ENCODE data around the gene FNDC11.

FNDC11 gene

DNA sequence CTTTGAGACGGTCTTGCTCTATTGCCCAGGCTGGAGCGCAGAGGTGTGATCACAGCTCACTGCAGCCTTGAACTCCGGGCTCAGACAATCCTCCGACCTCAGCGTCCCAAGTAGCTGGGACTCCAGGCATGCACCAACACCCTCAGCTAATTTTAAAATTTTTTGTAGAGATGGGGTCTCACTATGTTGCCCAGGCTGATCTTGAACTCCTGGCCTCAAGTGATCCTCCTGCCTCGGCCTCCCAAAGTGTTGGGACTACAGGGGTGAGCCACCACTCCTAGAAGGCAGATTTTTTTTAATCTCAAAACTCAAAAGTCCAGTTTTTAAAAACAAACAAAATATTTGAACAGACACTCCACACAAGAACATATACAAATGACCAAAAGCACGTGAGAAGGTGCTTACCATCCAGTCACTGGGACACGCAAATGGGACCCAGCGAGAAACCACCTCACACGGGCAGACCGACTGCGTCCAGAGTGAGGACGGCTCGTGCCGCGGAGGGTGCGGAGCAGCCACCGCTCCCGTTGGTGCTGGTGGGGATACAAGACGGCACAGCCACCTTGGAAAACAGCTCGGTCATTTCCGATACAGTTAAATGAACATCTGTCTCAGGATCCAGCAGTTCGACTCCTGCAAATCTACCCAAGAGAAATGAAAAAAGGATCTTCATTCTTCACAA, 28.6 kb downstream of the FNDC11 start:
- DNase-seq = no peak

DNA sequence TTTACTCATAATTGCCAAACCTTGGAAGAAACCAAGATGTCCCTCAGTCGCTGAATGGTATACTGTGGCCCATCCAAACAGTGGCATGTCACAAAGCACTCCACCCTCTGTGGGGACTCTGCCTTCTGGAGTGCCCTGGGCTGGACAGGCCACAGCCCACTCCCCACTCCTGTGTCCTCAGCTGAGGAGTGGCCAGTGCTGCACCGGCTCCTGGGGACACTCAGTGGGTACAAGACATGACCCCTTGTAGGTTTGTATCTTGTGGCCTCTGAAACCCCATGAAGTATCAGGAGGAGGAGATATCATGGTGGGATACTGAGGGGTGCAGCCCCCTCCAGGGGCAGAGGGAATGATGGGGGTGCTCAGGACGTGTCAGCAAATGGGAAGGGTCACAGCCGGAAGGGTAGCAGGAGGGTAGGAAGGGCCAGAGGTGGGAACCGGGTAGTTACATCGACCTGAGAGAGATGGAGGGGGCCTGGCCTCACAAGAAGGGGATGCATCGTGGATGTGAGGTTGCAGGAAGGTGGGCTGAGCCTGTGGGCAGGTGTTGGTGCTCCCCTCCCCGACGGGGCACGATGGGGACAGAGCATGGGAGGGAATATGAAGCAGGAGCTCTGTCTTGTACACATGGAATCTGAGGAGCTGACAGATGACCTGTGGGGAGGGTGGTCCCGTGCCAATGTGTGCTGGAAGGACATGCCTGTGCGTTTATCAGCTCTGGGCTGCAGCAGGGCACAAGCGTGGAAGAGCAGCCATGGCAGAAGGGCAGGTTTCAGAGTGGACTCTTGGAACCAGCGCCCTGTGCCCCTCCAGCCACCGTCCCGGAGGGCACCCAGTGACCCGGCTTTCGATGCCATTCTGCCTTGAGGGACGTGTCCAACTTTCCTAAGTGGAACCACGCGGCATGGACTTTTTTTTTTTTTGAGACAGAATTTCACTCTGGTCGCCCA, 31.9 kb downstream of the FNDC11 start:
- DNase-seq = no peak

DNA sequence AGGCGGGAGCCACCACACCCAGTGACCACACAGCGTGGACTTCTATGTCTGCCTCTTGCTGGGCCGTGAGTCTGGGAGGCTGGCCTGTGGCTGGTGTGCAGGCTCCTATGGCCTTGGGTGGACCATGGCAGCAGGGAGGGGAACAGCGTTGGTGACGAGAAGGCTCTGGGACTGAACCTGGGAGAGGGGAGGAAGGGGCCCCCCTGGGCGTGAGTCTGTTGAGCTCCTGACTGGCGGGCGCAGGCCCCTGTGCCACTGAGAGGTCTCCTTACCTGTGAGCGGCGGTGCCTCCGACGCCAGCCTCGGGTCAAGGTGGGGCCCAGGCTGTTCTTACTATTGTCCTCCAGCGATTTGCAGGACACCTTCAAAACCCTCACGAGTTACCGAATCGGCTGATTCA, 32.8 kb downstream of the FNDC11 start:
- DNase-seq = no peak

DNA sequence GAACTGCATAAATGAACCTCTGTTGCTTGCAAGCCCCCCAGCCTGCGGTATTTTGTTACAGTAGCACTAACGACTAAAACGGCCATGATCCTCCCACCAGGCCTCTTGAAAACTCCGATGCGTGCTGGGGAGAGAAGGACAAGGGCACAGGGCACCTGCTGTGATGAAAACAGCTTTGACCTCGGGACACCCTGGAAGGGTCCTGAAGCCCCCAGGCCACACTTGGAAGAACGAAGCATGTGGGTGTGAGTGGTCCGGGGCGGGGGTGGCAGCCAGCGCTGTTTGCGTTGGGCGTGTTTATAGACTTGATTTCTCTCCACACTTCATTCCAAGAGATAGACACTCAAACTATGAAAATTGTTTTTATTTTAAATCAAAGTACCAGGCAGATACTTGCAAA, 33.3 kb downstream of the FNDC11 start:
- no peak for DNase-seq

DNA sequence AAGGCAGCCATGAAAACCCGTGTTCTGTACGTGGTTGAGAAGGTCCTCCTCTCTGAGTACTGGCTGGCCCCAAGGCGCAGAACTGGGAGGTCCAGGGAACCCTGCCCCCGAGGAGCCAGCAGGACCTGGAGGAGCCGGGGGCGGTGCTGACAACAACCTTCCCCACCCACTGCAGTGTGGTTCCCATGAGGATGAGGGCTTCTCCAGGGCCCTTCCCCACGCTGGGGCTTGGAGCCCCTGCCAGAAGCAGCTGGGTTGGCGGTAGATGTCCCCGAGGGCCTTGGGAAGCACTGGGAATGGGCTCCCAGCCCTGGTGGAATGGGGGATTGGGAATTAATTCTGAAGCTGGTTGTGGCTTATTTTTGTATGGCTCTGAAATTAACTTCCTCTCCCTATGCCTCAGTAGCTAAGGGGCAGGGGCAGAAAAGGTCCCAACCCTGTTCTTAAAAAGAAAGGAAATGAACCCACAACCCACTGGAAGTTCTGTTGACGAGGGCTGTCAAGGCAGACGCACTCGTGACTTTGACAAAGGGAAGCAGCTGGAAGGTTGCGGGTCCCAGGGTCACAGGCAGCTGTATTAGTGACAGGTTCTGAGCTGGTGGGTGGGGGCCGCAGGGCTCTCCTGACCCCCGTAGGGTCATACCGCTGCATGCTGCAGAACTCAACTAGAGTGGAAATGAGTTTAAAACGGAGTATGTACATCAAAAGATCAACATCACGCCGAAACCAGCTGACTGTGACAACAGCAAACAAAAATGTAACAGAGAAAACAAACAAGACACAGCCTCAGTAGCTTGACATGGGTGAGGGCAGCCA, 34.0 kb downstream of the FNDC11 start:
- no peak for DNase-seq

DNA sequence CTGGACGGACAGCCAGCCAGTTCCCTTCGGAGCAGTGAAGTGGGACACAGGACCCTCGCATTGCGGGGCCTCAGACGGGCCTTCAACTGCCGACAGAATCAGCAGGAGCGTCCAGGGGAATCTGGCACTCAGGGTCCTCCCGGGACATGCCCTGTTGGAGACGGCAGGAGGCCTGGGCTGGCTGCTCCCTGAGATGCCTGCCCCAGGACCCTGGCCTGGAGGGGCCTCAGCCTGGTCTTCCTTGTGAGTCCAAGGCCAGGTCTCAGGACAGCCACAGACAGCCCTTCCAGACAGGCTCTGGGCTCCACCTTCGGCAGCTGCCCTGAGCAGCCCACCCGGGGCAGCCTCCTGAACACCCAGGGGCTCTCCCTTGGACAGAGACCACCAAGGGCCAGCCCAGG, 34.7 kb downstream of the FNDC11 start:
- no peak for DNase-seq

DNA sequence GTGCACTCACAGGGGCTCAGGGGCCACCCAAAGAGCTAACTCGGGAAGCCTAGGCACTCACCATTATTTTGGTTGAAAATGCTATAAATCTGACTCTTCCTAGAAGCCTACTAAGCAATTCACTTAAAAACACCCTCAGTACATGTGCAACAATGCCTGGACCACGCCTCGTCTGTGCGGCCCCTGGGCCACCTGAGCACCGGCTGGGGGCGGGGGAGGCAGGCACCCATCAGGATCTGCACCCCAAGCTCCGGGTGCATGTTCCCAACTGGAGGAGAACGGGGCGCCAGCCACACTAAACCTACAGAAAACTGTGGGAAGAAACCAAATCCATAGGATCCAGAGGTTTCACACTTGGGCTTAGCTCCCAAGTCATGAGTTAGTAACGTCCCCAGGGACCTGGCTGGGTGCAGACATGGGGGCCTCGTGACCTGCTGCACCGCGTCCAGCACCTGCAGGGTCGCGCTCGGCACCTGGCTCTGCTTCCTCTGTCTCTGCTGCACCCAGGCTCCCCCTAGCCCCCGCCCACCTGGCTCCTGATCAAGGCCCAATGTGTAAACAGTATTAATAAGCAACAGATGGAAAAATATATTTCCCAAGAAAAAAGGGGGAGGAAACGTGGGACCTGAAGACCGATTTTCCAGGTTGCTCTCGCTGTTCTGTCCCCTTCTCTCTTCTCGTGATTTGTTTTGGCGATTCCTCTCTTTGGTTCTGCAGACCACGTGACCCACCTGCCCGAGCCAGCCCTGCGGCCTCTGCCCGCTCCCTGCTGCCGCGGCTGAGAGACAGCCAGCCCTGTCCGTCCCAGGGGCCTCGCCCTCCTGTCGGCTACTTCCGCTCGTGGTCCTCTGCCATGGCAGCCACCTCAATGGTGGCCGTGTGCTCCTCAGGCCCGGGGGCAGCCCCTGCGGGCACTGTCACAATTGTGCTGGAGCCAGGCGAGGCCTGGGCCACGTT, 35.6 kb downstream of the FNDC11 start:
- DNase-seq = no peak

DNA sequence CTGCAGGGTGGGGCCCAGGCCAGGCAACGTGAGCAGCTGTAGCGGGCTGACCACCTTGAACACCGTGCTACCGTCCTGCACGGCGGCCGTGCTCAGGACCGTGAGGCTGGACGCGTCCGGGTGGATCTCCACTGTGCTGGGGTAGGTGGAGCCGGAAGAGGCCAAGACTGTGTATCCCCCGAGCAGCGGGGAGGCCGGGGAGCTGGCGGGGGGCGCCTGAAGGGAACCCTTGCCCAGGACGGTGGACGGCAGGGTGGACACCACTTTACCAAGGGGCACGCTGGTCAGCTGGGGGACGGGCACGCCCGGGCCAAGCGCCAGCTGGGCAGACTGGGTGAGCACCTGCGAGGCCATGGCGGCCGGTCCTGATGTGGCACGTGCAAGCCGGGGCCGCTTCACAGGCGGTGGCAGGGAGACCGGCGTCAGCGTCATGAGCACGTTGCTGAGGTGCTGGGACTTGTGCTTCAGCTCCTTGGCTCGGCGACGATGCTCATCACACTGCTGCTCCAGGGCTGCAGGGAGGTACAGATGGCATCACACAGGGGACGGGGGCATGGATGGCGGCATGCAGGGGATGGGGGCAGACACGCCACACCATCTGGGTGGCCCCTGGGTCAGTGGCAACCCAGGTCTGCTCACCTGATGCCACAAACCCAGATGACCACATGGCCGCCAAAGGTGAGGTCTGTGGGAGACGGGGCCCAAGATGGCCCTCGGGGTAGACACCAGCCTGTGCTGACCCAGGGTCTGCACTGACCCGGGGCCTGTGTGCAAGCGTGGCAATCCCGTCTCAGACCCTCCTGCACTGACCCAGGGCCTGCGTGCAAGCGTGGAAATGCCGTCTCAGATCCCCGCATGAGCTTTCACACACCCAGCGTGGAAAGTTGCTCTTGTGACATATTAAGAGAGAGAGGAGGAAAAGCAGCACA, 36.5 kb downstream of the FNDC11 start:
- DNase-seq = no peak

DNA sequence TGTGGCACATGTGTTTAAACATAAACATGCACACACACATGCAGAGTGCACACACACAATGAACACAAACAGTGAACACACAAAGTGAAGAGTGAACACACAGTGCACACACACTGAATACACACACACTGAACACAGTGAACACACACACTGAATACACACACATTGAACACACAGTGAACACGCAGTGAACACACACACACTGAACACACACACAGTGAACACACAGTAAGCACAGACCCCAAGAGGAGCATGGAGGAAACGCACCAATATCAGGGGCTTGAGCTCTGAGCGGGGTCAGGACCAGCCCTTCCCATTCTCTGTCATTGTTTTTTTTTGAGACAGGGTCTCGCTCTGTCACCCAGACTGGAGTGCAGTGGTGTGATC, 37.2 kb downstream of the FNDC11 start:
- no peak for DNase-seq

DNA sequence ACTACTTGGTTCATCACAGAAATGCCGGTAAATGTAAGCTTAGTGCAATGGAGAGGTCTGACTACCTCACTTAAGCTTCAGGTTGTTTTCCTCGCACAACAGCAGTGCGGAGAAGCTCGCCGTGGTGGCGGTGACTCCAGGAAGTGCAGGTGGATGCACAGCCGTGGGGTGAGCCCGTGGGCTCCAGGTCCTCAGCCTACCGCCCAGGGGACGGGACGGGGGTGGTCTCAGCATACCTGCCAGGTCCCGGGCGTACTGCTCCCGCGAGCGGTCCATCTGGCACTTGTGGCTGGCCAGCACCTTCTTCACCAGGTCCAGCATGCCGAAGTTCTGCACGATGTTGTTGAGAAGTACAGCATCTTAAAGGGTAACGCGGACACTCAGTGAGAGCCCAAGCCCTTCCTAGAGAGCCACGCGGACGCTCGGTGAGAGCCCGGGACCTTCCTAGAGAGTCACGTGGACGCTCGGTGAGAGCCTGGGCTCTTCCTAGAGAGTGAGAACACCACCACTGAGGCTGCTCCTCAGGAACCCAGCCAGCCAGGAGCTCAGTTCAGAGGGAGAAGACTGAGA, 37.9 kb downstream of the FNDC11 start:
- DNase-seq = no peak

DNA sequence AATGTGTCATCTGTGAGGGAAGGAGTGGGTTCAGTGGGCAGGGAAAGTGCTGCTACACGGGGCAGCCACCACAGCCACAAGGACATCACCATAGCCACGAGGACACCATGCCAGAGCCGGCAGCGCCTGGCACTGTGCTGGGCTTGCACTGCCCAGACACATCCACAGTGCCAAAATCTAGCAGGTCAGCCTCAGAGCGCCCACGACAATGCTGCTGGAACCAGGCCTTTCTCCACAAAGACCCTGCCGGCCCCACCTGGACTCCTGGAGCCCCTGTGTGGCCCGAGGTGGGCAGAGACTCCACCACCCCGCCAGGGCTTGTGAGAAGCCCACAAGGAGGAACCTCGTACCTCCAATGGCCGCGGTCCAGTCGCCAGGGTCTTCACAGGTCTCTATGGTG, 38.7 kb downstream of the FNDC11 start:
- DNase-seq = no peak

DNA sequence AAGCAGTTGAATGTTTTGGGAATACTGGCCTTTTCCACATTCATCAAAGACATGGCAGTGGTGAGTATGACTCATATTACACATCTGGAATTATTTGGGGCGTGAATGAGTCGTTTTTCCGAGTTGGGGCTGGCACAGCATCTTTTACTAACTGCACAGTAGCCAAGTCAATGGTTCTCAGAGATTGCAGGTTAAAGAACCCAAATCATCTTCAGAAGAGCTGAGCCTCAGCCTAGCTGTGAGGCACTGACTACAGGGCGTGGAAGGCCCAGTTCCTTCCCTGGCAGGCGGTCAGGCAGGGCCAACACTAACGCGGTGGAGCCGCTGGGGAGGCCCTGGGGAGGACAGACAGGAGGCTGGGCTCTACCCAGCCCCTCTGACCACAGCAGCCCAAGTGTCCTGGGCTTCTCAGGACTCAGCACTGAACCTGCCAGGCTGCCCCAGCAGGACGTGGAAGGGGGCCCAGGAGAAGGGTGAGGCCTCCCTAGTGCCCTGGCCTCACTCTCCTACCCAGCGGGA, 40.1 kb downstream of the FNDC11 start:
- DNase-seq = no peak

DNA sequence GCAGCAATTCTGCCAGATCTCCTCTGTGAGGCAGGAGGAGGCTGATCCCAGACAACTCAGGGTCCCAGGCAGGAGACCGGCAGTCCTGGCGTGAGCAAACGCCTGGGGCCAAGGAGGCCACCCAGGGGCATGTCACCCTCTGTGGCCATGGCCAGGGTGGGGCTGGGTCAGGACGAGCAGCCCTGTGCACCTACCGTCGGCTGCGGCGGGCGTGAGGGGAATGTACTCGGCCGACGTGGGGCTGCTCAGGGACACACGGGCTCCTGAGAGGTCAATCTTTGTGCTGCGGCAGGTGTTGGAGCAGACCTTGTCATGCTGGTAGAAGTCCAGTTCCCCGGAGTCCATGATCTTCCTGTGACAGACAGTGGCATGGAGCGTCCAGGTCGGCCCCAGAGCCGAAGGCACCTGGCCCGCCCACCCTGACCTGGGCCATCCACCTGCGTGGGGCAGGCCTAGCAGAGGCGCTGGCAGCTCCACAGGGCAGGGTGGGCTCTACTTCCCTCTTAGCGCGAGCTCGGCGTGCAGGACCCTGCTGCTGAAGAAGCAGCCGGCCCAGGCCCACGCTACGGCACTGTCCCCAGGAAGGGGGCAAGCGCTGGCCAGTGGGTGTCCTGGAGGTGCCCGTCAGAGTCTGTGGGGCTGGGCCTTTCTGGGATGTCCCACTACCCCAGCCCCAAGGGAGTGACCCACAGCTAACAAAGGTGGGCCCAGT, 41.6 kb downstream of the FNDC11 start:
- no peak for DNase-seq

DNA sequence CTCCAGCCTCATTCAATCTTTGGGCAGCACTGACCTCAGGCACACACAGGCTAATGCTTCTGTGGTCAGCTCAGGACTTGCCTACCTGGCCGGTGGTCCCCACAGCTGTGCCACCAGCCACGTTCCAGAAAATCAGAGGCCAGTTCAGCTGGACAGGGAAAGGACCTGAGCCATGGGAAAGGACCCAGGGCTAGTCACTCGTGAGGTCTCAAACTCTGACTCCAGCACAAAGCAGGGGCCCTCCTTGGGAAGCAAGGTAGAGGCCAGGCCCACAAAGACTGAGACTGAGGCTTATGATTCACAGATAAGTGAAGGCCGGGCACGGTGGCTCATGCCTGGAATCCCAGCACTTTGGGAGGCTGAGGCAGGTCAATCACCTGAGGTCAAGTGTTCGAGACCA, 42.5 kb downstream of the FNDC11 start:
- no peak for DNase-seq

DNA sequence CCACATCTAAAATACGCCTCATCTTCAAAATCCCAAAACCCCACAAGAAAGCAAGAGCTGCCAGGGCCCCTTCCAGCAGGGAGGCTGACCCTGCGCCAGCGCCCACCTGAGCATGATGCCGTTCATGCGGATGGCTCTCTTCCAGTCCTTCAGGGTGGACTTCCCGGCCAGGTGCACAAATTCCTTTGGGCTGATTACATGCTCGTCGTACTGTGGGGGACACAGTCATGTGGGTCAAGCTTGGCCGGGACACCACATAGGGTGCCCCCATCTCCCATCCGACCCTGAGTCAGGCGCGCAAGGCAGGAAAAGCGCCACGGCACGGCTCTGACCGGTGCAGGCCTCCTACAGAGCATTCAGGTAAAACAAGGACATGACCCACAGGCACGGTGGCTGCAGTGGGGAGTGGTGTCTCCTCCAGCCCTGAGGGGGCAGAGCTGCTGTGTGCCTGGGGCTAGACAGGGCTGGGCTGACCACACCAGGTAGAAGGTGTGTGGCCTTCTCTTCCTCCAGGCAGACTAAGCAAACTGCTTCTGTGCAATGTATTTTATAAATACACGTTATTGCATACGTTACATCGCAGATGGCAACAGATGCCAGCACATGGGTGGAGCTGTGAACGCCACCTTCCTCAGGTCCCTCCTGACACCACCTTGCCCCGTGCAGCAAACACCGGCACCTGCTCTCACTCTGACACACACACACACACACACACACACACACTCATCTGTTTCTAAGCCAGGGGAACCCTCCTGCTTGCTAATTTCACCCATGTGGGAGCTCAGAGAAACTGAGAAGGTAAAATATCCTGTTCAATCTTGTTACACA, 43.9 kb downstream of the FNDC11 start:
- DNase-seq = no peak

DNA sequence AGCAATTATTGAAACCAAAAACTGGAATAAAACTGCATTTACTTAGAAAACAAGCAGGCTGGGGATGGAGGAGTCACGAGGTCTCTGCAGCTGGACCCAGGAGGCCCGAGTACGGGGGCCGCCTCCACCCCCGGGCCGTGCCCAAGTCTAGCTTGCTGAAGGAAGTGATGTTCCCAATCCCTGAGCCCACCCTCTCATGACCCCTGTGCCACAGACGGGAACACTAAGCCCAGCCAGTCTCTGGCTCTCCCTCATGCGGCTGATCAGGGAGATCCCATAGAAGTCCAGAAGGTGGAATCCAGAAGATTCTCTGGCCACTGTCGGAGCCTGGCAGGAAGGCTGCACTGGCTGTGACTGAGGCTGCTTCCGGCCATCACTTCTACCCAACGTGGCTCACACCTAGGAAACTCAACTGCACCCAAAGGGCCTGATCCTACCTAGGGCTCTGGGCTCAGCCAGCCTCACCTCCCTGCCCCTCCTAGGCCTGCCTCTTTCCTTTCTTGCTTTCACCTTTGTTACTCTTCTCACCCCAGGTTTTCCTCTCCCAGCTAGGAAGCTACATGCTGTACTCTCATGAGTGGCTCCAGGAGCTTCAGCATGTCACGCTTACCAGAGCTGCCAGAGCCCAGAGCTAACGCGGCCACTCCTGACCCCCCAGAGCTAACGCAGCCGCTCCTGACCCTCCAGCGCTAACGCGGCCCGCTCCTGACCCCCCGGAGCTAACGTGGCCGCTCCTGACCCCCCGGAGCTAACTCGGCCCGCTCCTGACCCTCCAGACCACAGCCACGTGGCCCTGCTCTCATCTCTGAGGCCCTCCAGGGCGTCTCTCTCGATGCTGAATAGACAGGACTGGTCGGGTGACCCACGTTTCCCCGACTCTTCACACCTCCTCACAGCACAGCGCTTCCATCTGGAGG, 44.8 kb downstream of the FNDC11 start:
- no peak for DNase-seq

DNA sequence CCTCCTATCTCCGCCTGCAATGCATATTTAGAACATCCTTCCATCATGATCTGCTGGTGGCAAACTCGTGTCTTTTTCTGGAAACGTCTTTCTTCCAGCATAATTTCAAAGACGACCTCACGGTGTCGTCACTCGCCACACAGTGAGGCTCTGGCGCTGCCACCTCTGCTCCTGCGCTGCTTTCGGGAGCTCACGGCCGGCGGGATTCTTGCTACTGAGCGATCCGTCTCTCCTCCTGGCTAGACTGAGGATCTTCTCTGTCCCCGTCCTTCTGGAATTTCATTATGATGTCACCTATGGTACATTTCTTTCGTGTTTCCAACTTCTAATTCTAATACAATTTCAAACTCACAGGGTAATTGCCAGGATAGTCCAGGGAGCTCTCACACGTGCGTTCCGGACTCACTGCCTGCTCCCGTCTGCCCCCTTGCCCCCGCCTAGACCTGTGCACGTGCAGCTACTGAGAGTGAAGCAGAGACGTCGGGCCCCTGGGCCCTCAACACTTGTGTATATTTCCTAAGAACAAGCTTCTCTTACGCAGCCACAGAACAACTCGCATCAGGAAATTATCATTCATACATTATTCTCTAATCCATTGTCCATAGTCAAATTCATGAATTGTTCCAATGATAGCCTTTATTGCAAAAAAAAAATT, 45.6 kb downstream of the FNDC11 start:
- DNase-seq = no peak

Data from activated gamma-delta T cell (primary cell).